ENCODE data around the gene NFE2.
"Not testable (repeated sequence)": the region's sequence is repeated elsewhere in the genome, so short reads cannot be mapped to it uniquely, and the experiment has no call there.

The NFE2 gene

DNA sequence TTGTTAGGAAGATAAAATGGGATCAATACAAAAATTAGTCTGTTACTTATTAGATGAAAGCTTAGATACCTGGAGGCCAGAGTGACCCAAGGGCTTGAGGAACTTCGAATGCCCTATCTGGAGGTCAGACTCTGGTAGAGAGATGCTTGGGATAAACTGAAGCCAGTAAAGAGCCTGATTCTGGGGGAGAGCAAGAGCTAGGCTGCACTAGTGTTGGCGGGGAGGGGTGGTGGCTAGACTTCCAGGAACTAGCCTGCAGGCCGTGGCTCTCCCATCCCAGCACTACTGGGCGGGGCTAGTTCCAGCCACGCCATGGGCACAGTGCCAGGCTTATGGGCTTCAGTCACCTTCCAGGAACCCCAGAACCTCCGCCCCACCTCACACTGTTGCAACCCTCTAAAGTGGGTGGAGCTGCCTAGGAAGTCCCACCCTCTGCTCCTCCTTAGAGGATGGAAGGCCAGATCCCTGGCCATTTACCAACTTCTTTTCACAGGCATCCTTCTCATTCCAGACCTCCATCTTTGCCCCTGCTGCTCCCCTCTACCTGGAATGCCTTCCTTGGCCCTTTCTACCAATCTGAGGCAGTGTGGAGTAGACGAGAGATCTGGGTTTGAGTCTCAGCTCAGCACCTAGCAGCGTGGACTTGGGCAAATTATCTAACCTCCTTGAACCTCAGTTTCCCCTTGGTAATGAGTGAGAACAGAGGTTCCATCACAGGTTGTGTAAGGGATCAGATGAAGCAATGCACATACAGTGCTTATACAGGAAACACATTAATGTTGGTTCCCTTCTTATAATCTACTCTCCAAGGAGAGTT lies 6.3 kb upstream of the NFE2 start:
- DNase-seq (ENCODE audit: low spot score) = peak; percentile 48

DNA sequence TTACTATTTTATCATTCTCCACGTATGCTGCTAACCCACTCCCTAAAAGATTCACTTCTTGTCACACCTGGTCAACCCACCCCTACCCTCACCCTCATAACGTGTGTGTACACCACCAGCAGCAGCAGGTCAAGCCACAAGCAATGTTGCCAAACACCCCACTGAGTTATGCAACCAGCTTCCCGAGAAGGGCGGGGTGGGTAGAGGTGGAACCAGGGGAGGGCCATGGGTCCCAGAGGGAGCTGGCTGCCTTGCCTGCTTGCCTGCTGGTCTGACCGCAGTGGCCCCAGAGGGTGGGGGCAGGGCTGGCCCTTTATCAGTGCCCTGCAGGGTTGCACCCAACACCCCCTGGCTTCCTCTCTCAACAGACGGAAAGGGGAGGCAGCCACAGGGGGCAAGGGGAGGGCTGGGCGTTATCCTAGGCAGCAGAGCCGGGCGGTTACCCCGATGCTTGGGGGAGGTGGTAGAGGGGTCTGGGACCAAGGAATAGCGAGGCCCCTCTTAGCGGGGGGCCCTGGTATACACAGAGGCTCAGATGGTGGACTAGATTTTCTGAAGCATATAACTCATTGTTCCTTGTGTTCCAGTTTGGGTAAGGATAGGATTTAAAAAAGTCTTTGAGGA lies 3.5 kb upstream of the NFE2 start:
- peak; percentile 18 for DNase-seq (ENCODE audit: low spot score)

DNA sequence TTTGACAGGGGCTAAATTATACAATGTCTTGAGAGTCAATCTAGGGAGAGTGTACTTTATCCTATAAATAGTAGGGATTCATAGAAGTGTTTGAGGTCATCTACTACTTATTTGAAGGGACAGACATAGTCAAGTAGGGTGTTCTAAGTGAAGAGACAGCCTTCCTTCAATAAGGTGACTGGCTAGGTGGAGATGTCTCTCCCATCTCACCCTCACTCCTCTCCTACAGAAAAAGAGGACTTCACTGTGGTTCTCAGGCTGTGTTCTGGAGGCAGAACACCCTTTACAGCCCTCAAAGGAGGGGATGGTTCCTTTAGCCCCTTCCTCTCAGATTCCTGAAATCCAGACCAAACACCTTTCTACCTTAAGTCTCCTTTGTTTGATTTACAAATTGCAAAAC lies 2.8 kb upstream of the NFE2 start:
- no peak for DNase-seq (ENCODE audit: low spot score)

DNA sequence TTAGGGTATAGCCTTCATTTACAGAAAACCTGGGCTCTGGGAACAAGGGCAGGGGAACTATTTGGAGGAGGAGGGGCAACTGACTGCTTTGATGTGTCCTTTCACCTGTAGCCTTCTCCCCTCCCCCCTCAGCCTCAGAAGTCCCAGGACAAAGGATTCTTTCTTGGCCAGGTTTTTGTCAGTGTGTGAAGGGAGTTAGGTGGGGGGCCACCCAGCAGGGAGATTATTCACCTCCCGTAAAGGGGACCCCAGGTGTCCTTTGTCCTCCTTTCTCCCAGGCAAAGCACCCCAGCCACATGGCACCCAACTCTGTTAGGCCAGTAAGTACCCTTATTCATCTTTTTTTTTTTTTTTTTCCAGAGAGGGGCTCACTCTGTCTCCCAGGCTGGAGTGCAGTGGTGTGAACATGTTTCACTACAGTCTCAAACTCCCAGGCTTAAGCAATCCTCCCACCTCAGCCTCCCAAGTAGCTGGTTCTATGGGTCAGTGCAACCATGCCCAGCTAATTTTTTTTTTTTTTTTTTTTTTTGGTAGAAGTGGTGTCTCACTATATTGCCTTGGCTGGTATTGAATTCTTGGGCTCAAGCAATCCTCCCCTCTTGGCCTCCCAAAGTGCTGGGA lies 723 bp upstream of the NFE2 start:
- DNase-seq (ENCODE audit: low spot score) = no peak

DNA sequence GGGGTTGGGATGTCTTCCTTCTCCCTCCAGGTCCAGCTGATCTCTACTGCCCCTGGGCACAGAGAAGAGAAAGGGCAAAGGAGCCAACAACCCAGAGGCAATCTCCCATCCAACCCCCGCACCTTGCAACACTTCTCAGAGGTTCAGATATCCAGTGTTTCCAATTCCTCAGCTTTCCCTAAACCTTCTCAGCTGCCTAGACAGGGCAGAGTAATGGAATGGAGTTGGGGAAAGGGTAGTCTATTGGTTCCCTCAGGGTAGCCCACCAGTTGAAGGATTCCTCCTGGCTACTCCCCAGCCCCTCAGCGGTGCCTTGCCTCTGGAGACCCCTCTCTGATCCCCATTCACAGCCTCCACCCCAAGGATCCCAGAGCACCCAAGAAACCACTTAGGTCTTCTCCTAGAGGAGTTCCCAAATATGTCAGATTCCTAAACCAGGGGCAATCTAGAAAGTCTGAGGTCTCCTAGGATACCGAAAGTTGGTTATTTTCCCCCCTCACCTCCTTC lies 537 bp downstream of the NFE2 start:
- no peak for DNase-seq (ENCODE audit: low spot score)

DNA sequence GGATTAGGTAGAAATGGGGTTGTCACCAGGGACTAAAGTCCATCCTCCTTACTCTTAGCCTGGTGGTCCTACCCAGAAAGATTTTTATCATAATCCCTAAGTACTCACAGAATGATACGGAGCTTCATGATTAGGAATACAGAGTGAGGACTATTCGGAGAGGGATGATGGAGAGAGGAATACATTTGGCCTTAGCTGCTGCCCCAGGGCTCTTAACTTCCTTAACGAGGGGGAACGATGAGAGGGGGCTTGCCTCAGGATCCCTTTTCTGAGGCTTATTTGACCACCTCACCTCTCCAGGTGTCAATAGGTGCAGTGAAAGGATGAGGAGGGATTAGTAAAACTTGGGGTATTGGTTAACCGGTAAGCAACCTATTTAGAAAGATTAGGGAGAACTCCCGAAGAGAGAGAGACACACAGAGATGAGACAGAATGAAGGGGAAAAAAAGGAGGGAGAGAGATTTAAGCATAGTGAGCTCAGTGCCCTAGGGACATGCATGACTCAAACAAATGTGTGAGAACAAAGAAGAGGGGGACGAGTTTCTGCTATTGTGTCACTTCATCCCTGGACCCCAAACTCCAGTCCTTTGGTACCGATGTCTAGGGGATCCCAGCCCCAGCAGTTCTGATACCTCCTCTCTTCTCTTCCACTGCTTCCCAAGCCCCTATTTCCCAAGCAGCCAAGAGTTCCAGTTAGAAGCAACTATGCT lies 1.1 kb downstream of the NFE2 start:
- DNase-seq (ENCODE audit: low spot score) = no peak

DNA sequence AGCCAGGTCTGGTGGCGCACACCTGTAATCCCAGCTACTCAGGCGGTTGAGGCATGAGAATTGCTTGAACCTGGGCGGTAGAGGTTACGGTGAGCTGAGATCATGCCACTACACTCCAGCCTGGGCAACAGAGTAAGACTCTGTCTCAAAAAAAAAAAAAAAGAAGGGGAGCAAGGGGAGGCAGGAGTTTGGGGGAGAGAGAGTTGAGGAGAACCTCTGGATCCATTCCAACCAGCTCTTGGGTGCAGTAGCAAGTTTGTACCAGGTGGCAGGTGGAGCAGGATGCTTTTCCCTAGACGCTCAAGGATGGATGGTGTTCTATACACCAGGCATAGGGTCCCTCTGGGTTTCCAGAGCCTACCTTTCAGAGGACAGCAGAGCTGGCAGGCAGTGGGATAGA lies 1.9 kb downstream of the NFE2 start:
- DNase-seq (ENCODE audit: low spot score) = no peak

DNA sequence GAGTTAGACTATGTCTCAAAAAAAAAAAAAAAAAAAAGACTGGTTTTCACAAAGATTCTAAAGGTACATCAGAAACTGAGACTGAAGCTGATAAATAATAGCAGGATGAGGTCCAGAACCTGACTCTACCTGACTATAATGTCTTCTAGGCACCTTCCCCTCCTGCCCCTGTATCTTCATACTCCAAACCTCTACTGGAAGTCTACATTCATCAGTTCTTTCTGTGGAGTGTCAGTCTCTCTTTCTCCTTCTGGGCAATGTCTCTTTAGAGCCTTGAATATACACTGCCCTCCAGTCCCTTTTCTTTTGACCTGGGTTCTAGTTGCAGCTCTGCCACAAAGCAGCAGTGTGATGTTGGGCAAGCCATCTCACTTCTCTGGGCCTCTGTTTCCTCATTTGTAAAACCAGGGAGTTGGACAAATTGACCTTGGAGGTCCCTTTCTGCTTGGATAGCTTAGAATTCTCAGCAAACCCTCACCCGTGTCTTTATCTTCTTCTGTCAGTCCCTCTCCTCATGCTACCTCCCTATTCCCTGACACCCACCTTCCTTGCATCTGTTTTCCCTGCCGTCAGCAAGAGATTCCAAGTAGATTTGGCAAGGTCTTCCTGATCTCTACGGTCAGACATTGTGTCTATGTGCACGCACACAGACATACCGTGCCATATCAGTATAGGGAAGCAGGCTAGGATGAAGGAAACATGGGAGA lies 4.3 kb downstream of the NFE2 start:
- no peak for DNase-seq (ENCODE audit: low spot score)

DNA sequence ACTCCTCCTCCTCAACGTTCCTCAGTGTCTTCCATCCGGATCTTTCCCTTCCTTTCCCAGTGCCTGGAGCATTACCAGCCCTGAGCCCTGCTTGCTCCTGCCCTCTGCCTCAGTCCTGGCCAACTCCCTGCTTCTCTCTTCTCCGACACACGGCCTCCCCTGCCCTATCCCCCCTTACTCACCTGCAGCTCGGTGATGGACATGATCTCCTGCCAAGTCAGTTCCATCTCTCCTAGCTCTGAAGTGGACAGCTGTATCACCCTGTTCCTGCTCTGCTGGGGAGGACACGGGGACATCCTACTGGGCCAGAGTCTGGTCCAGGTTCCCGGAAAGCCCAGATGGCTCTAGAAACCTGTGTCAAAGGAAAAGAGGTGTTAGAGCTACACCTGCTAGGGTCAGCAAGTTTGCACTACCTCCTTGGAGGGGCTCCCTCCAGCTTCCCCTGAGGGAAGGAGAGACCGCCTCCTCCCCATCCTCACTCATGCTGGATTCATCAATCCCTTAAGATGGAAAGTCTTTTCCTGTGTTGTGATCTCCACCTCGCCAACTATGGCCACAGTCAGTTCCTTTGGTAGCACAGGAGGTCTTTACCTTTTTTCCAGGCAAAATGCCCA lies 5.8 kb downstream of the NFE2 start:
- no peak for DNase-seq (ENCODE audit: low spot score)

DNA sequence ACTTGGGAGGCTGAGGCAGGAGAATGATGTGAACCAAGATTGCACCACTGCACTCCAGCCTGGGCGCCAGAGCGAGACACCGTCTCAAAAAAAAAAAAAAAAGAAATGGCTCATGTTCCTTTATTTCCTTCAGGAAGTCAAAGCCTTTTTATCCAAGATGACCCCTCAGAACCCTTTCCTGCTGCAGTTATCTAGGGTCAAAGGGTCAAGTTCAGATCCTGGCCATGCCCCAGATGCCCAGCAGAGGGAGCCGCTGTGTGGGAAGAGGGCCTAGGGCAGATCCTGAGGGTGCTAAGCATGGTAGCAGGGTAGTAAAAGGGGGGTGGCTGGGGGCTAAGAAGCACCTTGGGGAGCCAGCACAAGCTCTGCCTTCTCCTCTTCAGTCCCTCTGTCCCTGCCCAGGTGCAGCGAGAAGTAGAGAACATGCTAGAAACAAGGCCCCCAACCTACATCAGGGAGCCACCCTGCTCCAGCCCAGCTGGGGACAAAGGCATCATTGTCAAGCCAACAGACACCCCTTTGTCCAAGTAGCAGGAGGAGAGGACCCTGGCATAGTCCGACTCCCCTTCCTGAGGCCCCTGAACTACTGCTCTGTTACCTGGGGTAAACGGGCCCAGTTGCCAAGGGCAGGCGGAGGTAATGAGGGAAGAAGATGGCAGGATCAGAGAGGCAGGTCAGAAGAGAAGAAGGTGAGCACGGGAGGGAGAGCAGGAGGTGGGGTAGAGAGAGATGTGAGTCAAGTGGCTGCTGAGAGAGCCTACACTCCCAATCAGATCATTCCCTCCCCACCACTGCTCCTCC lies 6.5 kb downstream of the NFE2 start:
- peak; percentile 64 for DNase-seq (ENCODE audit: low spot score)

DNA sequence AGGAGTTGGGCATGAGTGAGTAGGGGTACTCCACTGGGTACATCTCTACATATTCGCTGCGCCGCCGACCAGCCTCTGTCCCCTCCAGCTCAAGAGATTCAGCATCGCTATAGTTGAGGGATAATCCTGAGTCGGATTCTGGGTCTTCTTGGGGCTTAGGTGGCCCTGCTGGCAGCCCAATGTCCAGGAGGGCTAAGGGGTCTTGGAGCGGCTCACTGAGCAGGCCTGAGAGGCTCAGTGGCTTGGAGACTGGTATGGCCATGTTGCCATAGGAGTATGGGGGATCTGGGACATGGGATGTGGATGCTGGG lies 7.9 kb downstream of the NFE2 start:
- DNase-seq (ENCODE audit: low spot score) = no peak

DNA sequence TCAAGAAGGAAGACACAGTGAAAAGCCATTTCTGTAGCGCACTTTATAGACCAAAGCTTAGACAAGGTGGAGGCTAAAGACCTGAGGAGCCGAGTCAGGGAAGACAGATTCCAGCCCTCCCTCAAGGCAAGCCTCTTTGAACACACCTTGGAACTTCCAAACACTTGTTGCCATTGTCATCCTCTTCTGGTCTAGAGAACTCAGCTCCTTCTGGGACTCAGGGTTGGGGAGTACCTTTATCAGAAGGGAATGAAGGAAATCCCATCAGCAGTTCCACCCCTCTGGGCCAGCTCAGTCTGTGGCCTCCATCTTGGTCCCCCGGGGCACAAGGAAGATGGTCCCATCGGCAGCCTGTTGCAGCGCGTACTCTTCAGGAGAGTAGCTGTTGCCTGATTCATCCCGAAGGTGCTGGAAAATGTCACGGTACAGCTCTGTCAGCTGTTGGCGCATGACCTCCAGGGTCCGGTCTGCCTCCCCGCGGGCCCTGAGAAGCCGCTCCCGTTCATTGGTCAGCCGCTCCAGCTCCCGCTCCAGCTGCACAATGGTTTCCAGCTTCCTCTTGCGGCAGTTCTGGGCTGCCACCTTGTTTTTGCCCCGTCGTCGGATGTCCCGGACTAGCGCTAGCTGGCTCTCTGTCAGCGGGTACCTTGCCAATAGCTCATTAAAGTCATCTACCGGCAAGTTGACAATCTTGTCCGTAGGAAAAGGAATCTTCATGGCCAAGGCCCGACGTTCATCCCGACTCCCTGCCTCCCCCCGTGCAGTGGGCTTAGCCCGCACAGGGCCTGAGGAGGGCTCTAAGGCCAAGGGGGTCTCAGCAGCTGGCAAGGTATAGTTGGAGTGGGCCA lies 8.5 kb downstream of the NFE2 start:
- no peak for DNase-seq (ENCODE audit: low spot score)

DNA sequence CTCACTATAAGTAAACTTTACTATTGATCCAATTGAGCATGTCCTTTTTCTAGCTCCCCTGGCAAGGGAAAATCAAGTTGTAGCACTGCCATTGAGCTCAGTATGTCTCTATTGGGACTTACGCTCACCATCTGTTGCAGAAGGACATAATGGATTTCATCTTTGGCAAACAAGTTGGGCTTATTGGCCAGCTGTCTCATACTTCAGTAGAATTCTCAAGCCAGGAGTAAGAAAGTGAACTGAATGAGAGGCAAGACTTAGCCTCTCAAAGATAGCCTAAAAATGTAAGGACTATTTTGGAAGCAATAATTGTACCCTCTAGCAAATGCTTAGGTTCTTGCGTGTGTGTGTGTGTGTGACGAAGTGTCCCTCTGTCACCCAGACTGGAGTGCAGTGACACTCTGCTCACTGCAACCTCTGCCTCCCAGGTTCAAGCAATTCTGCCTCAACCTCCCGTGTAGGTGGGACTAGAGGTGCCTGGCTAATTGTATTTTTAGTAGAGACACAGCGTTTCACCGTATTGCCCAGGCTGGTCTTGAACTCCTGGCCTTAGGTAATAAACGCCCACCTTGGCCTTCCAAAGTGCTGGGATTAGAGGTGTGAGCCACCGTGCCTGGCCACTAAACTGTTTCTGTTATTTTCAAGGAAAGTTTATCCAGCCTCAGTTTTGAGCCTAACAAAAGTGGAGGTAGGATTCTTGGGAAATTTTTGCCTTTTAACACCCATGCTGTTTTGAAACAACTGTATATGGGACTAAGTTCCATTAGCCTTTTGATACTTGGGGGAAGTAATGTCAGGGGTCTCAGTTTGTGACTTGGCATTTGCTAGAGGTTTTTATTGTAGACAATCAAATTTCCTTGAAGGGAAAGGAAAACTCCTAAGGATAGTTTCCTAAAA lies 13.3 kb downstream of the NFE2 start:
- no peak for DNase-seq (ENCODE audit: low spot score)

DNA sequence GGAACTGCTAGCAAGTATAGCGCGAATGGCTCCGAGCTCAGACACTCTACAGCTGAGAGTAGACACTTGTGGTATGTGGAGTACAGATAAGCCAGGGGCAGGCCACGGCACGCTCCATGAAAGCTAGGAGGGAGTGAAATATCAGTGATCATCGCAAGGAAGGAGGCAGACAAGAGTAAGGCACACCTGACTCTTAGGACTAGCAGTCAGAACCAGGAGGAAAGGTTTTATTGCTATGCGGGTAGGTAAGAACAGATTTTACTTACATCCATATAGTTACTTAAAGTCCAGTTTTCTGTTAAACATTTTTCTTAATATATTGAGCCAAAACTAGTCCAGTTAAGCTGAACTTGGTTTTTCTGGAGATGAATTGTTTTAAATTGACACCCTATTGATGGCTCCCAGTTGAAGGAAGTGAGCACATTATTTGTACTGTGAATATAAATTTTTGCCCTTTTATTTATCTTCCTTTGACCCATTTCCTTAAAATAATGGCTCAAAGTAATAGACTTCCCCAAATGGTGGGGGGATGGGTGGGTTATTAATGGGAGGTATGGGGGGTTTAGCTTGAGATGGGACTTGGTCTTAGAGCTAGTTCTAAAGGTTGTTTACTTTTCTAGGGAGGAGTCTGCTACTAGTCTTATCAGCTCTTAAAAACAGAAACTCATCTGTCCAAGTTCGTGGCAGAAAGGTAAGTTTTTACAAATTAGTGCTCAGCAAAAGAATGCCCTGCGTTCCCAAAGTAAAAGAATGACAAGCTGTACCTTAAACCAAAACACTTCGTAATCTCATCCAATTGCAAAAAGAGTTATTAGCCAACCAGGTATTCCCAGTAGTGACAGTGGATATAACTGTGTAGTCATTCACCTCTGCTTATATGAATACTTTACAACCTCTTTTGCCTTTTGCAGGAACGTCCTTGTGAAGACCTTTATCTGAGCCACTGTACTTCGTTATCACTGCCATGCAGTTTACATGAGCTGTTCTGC lies 14.5 kb downstream of the NFE2 start:
- DNase-seq (ENCODE audit: low spot score) = no peak

DNA sequence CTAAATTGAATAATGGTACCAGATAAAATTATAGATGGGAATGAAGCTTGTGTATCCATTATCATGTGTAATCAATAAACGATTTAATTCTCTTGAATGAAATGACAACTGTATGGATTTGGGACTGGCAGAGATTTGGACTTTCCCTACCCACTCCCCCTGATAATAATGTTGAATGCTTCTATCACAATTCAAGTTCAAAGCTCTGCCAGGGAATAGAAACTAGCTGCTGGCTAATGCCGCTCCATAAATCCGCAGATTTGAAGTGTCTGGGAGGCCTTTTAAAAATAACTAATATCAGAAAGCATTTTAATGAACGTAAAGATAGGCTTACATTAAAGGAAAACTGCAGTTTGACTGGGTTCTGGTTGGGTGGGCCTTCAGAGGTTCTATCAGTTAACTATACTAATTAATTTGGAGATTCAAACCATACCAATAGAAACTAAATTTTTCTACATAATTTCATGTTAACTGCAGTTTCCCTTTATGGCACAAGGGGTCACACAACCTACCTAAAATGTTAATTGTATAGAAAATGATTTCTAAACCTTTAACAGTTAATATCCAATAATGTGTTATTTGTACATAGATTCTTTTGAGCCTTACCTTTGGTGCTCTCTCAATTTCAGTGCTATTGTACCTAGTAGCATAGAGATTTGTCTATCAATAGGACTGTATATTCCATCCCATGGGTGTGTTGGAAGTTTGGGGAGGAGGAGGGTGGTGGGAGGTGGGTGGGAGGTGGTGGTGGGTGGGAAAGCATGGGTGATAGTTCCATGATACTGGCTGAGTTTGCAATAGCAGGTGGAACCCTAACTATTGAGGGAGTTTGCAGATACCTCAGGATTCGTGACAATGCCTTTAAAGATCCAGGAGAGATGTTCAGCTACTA lies 15.4 kb downstream of the NFE2 start:
- no peak for DNase-seq (ENCODE audit: low spot score)

DNA sequence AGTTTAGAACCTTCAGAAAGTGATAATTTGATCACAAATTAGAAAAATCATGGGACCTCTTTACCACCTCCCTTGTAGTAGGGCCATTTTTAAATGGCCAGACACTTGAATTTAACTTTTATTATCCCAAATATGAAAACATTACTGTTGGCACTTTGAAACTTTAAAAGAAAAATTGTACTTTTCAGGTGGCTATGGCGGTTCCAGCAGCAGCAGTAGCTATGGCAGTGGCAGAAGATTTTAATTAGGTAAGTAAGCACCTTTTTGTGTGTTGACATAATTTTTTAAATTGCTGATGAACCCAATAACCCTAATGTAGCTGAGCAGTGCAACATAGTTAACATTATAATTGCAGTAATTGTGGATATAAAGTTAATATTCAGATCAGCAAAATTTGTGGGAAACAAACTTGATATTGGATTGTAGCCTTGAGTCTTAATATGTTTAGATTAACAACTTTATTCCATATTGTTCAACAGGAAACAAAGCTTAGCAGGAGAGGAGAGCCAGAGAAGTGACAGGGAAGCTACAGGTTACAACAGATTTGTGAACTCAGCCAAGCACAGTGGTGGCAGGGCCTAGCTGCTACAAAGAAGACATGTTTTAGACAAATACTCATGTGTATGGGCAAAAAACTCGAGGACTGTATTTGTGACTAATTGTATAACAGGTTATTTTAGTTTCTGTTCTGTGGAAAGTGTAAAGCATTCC lies 16.6 kb downstream of the NFE2 start:
- not testable (repeated sequence) for DNase-seq (ENCODE audit: low spot score)

Measured in CD4-positive, alpha-beta T cell treated with Interleukin-15 for 4 hours (primary cell).